Activated CD4-positive, CD25-positive, alpha-beta regulatory T cell treated with anti-CD3 and anti-CD28 coated beads, Interleukin-2, amount 50 U/mL, for 72 hours (primary cell): Measurements from ENCODE around the gene PNPLA2.

Experiments used
- DNase-seq: peaks from one replicate; pipeline ENCODE4 v3.0.0; 2021

The PNPLA2 gene

GRCh38 chr11:799641-800316, 18.9 kb upstream of the PNPLA2 start:
- no peak for DNase-seq

- DNase-seq = no peak
Observed at GRCh38 chr11:800473-800872, 18.2 kb upstream of the PNPLA2 start.

DNA sequence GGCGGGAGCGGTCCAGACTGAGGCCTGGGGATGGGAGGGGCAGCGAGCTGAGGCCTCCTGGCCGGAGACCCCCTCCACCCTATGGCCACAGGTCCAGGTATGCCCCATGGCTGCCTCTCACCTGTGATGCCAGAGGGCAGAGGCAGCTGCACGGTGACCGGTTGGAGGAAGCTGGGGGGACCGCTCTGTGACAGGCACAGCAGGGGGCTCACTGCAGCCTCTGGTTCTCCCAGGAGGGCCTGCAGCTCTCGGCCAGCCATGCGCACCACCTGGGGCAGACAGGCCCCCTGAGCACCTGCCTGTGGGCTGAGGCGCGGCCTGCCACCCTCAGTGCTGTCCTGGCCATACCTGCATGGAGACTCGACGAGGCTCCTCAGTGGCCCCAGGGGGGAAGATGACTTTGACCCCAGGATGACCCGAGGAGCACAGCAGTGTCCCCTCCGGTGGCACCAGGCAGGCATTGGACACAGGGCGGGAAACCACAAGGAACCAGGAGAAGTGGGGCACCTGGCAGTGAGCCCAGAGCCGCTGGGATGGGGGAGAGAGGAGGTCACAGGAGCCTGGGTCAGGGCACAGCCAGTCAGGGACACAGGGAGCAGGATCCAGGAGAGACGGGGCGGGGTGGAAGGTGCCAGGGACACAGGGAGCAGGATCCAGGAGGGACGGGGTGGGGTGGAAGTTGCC, 17.5 kb upstream of the PNPLA2 start:
- no peak for DNase-seq

DNA sequence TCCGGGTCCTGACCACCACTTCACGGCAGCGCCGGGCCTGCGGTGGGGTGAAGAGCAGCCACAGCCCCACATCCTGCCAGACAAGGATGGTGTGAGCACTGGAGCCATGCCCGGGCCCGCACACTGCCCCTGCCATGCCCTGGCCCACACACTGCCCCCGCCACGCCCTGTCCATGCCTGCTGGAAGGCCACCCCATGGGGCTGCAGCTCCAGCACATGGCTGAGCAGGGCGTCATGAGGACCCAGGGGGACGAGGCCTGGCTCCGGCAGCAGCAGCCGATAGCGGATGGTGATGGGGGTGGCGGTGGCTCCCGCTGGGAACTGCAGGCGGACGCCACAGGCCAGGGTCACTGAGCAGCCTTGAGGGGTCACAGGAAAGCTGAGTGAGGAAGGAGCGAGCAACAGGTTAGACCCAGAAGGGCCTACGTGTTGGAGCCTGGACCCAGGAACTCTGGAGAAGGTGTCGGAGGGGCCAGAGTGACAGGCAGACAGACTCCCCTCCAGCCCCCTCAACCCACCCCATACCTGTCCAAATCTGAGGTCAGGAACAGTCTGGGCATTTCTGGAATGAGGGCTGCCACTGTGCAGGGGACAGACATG, 16.6 kb upstream of the PNPLA2 start:
- no peak for DNase-seq

DNA sequence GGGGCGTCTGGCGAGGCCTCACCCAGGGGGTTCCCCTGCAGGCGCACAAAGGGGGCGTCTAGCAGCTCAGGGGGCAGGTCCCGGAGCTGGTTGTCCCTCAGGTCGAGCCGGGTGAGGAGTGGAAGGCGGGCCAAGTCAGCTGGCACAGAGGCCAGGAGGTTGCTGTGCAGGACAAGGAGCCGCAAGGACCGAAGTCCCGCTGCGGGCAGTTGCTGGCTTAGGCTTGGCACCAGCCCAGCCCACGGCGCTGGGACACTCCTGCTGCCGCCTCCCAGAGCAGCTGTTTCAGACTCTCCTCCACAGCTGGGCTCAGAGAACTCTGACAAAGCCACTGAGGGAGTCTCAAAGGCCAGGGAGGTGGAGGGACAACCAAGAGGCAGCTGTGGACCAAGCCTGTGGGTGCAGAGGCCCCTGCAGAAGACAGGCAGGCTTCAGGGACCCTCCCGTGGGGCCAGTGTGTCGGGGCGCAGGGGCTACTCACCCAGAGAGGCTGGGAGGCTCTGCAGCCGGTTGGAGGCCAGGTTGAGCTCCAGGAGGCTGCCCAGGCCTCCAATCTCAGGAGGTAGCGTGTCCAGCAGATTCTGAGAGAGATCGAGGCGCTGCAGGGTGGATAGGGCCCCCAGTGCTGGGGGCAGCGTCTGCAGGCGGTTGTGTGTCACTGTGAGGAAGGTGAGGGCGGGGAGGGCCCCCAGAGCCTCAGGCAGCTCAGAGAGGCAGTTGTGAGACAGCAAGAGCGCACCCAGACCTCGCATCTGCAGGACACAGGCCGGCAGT, 15.8 kb upstream of the PNPLA2 start:
- no peak for DNase-seq

GRCh38 chr11:803467-803742, 15.3 kb upstream of the PNPLA2 start:
- no peak for DNase-seq

DNA sequence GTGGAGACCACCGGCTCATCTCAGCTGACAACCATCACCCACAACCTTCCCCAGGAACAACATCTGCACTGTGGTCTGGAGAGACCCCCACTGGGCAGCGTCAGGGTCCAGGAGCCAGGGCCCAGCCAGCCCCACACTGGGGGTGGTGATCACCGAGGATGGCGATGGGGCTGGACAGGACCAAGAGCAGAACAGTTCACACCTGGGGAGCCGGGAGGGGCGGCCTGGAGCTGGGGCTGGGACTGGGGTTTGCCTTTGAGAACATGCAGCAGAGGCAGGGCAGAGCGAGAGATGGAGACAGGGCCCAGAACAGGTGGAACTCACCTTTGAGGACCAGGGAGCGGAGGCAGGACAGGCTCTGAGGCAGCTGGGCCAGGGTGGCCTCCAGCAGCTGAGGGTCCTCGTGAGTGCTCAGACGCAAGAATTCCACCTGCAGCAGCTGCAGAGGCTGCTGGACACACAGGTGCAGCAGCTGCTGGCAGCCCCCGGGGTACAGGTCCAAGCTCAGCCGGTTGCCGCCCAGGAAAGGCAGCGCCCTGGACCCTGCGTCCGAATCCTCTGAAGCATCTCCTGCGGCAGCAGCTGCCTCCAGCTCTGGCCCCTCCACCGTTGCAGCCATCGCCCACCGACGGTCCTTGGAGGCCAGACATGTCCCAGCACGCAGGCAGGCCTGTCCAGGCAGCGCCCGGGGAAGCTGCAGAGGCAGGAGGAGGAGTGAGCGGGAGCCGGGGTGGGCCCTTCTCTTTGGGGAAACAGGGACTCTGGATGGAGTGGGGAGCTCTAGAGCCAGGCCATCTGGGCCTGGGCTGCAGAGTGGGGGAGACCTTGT, 14.7 kb upstream of the PNPLA2 start:
- DNase-seq = no peak

- DNase-seq = no peak
Observed at GRCh38 chr11:804599-804964, 14.1 kb upstream of the PNPLA2 start.

DNA sequence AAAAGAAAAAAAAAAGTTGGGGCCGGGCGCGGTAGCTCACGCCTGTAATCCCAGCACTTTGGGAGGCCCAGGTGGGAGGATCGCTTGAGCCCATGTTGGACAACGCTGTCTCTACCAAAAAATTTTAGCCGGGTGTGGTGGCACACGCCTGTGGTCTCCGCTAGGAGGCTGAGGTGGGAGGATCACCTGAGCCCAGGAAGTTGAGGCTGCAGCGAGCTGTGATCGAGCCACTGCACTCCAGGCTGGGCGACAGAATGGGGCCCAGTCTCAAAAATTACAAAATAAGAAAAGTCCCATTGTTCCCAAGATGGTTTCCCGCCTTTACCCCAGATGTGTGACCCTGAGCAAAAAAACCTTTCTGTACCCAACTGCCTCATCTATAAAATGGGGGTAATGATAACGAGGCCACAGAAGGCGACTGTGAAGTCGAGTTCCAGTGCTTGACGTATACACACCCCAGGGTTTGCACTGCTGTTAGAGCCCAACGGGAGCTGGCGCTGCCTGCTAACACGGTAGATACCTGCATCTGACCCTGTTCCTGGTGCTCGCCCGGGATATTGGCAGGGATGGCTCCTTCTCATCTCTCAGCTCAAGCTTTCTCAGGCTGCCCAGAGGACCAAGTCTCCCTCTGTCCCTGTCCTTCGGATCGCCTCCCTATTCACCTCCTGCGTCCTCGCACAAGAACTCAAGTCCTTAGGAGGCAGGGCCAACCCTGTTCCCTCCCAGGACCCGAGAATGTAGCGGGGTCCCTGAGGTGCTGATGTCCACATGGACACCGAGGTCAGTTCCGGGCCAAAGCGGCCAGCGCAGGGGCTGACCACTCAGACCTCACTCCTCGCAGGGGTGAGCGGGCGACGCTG, 10.1 kb upstream of the PNPLA2 start:
- no peak for DNase-seq

GRCh38 chr11:809287-810039, 9.3 kb upstream of the PNPLA2 start, which contains the start of gene RPLP2:
RPLP2 (plus strand) TSS chr11:809967; CDS start chr11:810235, 268 bp downstream.
- peak; percentile 97 for DNase-seq

DNA sequence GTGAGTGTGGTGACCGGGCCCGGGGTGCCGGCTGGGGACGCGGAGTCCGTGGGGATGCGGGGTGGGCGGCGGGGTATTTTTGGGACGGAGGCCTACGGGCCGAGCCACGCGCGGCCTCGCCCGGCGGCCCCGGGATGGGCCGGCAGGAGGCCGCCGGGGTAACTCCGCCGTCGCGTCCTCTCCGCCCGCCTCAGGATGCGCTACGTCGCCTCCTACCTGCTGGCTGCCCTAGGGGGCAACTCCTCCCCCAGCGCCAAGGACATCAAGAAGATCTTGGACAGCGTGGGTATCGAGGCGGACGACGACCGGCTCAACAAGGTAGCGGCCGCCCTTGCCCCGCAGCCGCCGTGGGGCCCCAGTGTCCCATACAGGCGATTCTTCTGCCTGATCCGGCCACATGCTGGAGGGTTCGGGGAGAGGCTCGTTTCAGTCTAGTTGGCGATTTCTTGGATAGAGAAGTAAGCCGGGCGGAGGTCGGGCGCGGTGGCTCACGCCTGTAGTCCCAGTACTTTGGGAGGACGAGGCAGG, 8.6 kb upstream of the PNPLA2 start:
- no peak for DNase-seq

DNA sequence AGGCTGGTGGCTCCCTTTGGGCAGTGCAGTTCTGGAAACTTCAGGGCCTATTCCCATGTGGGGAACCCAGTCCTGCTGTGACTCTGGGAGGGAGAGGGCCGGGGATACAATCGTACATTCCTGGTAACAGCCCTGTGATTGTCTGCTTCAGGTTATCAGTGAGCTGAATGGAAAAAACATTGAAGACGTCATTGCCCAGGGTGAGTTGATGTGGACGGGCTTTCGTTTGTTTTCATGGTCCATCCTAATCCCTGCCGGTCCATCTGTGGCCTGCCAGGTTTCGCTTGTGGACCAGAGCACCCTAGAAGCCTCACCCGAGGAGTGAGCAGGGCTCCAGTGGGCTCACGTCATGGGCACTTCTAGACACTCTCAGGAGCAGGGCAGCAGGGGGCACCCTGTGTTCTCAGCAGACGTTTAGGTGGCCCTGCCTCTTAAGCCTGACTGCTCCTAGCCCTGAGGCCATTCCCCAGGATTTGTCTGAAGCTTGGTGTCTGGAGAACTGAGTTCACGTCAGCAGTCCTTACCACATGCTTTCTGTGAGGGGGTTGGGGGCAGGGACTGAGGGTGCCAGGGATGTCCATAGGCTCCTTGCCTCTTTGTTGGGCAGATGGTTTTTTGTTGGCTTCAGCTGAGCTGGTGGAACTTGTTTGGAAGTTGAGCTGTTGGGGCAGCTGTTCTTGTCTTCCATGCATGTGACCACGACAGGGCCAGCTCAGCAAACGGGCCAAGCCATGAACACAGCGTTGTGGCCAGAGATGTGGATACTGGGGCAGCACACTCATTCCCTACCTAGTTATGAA, 7.1 kb upstream of the PNPLA2 start:
- no peak for DNase-seq

DNA sequence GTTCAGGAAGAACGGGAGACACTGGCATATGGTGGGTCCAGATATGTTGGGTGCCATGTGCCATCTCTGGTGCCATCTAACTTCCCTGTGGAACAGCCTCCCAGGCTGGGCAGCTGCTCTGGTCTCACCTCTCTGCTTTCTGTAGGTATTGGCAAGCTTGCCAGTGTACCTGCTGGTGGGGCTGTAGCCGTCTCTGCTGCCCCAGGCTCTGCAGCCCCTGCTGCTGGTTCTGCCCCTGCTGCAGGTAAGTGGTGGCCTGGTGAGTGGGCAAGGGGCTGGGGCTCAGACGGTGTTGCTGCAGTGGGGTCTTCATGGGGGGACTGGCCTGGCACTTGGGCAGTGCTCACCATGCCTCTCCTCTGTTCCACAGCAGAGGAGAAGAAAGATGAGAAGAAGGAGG, 6.3 kb upstream of the PNPLA2 start:
- no peak for DNase-seq

GRCh38 chr11:813072-813455, 5.7 kb upstream of the PNPLA2 start:
- DNase-seq = no peak

DNA sequence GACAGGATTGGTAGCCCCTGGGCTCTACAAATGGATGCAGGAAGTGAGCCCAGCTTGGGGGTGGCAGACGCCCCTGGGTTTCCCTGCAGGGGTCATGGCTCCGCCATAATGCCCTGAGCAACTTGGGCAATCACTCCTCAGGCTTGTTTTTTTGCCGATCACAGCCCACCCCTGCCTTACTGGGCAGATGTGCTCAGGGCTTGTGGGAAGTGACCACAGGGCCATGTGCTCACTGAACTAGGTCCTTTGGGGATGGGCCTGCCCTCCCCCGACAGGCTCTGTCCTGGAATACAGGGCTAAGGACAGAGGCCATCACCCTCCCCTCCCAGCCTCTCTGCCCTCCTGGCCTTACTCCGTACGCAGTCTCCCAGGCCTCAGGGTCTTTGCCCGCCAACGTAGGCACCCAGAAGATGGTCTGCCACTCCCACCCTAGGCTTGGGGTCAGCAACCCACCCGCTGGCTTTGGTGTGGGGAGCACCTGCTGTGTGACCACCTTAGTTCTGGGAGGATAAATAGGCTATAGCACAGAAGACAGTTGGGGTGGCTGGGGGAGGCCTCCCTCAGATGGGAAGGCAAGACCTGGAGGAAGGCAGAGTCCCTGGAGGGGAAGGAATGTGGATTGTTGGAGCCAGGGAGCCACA, 5.1 kb upstream of the PNPLA2 start:
- DNase-seq = no peak

GRCh38 chr11:815675-816432, 2.9 kb upstream of the PNPLA2 start:
- no peak for DNase-seq

DNA sequence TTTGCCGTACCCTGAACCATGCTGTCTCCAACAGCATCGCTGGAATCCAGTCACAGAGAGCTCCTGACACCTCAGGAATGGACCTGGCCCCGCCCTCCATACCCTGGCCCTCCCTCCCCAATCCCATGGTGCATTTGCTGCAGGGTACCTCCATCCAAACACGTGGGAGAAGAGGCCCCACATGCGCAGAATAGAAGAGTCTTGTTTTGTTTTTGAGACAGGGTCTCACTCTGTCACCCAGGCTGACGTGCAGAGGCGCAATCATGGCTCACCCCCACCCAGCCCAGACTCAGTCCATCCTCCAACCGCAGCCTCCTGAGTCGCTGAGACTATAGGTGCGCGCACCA, 2.3 kb upstream of the PNPLA2 start:
- no peak for DNase-seq

GRCh38 chr11:819129-819931, 616 bp downstream of the PNPLA2 start:
- DNase-seq = peak; percentile 93
